Cardiac fibroblast (primary cell): ENCODE results near the gene ZNF652.

Experiments used
- DNase-seq, 2 donors: peaks; one replicate each; pipeline versions ENCODE4 v3.0.0 to v3.0.0-alpha.2; 2010; ENCODE audit warnings: low read depth in 2 of 2
- H3K4me3 ChIP-seq, 2 donors: replicated peaks in 1 of 2; 1 replicate in 1 of 2; 2 replicates in 1 of 2; pipeline ENCODE4 v1.5.1; 2011; ENCODE audit warnings: low read depth in 2 of 2, low read length in 2 of 2, mild to moderate bottlenecking in 2 of 2, moderate library complexity in 1 of 2
- CTCF ChIP-seq: IDR thresholded peaks from one replicate; pipeline ENCODE4 v1.5.1; 2011; ENCODE audit warnings: low read depth, mild to moderate bottlenecking, low read length, inconsistent platforms

The ZNF652 gene

DNA sequence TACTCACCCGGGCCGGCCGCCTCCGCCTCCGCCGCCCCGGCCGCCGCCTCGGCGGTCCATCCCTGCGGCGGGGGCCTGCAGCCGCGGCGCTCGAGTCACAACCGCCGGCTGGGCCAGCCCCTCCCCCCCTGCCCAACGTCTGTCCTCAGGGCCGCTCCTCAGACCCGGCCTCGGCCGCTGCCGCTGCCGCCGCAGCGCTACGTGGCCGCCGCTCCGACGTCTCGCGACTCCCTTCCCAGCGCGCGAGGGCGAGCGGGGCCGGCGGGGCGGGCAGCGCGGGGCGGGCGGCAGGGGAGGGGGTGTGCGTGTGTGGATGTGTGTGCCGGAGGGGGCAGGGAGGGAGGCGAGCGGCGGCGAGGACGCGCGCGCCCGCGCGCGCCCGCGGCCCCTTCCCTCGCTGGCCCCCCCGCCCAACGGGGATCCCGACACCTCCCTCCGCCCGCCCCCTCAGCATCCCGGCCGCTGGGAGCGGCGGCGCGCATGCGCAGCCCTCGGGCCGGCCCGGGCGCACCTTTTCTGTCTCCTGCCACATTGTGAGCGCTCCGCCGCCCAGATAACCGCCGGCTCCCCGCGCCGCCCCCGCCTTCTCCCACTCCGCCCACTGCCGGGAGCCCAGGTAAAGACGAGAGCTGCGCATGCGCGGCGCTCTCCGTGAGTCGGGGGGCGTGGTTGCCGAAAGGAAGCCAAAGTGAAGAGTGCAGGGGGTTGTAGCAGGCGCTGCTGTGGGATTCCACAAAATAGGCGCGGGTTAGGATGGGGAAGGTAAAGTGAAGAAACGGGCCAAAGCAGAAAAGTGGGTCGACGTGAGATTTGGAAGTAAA lies at the start of gene ZNF652:
Gene ZNF652, minus strand, starts transcription at position 349 of the 821 bp plus-strand sequence. CDS start 44,525 bp downstream, outside the sequence.
- no peak for TF ChIP-seq CTCF
- peak within 1 kb of the TSS; percentile 96 to 98 for H3K4me3 ChIP-seq
- DNase-seq = peak; percentile 79 to 89

GRCh38 chr17:49409066-49409465 lies 47.0 kb upstream of the ZNF652 start:
- no peak for DNase-seq
- H3K4me3 ChIP-seq = no peak overlapping the region
- no peak for TF ChIP-seq CTCF

DNA sequence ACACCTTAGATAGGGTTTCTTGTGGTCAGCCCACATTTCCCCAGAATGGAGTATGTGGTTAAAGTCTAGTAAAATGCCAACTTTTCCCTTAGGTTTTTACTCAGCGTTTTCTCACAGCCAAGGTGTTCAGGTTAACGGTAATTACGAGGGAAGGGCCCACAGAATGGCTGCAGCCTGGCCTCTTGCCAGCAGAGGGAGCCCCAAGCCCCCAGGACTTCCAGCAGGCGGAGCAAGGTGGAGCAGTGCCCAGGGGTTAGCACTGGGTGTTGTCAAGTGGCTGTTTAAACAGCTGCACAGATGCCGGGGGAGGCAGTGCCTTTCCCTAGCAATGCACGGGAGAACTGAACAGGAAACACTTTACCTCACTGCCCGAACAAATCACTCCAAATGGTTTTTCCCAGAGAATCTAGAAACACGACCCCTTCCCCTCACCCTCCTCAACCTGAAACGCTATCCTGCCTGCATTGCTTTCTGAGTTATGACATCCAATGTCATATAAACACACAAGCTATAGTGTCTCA lies 46.0 kb upstream of the ZNF652 start:
- peak; percentile 81 for TF ChIP-seq CTCF
- H3K4me3 ChIP-seq = no peak overlapping the region
- DNase-seq = peak; percentile 54 to 62

GRCh38 chr17:49407086-49407485 lies 45.0 kb upstream of the ZNF652 start:
- no peak for TF ChIP-seq CTCF
- no peak for DNase-seq

GRCh38 chr17:49406421-49407061 lies 44.5 kb upstream of the ZNF652 start:
- no peak for TF ChIP-seq CTCF
- no peak for DNase-seq
- no peak overlapping the region for H3K4me3 ChIP-seq

More at GRCh38 chr17:49407086-49407485, 45.0 kb upstream of the ZNF652 start:
- no peak overlapping the region for H3K4me3 ChIP-seq

- DNase-seq = no peak
- no peak overlapping the region for H3K4me3 ChIP-seq
- no peak for TF ChIP-seq CTCF
These were observed 42.9 kb upstream of the ZNF652 start for GRCh38 chr17:49404906-49405305.
